HCT116 (cell line): ENCODE measurements around the gene MAP3K6. TPM values are rescaled to one million over a fixed set of nuclear protein-coding genes. Genes with fewer than 3 reads are reported as not detected.

Experiments used
- ATAC-seq: fragments of 200-7000 bp; cut with Tn5 transposase; 2 replicates; pipeline ENCODE4 v1.9.1; 2020; ENCODE audit warnings: mild to moderate bottlenecking, moderate library complexity
- BruUV-seq: library from RNA; stranded (reverse); fragments of 400-500 nt; replicated peaks from 2 replicates; lab custom pipeline; 2021; lab: Mats Ljungman, UMichigan
- CTCF ChIA-PET: fragments of 300-600 bp; sonication (Branson Sonifier 250); formaldehyde crosslinking; loops from one replicate; lab custom pipeline; 2021; ENCODE audit warnings: antibody characterized with exemption; lab: Charles Lee
- POLR2A ChIA-PET: fragments of 300-600, 350-600 bp; sonication (Branson Sonifier 250); formaldehyde crosslinking; loops from one replicate; lab custom pipeline; 2021; ENCODE audit warnings: antibody characterized with exemption; lab: Charles Lee
- RAD21 ChIA-PET, 2 experiments: fragments of 300-600 bp; sonication (Branson Sonifier 250); formaldehyde crosslinking; loops; one replicate each; lab custom pipeline; 2023; ENCODE audit warnings: low total read pairs in 2 of 2; ENCODE audit not compliant: uncharacterized antibody in 2 of 2, unreplicated experiment in 2 of 2, low non-redundant PET in 1 of 2; lab: Charles Lee
- DNase-seq: peaks from one replicate; pipeline ENCODE4 v3.0.0-alpha.2; 2010; ENCODE audit warnings: low read depth, low spot score
- H2AFZ ChIP-seq: fragments of 200-600 bp; shearing (Covaris generic), sonication (generic); 2 replicates; pipeline ENCODE4 v1.6.1; 2017; ENCODE audit warnings: low read depth, mixed run types, mixed read lengths, antibody characterized with exemption, low read length; ENCODE audit not compliant: poor library complexity, severe bottlenecking
- H3K27ac ChIP-seq: 2 replicates; pipeline ENCODE4 v1.5.1; 2012; ENCODE audit warnings: low read depth, low read length
- H3K27me3 ChIP-seq: fragments of 200-600 bp; sonication (generic); 2 replicates; pipeline ENCODE4 v1.6.1; 2016; ENCODE audit warnings: mixed run types, low read length, mixed read lengths; ENCODE audit not compliant: insufficient read depth
- H3K36me3 ChIP-seq, 2 experiments: fragments of 200-500 bp in 1 of 2; fragments of 200-600 bp in 1 of 2; sonication (Bioruptor generic) in 1 of 2; sonication (generic) in 1 of 2; 2 replicates each; pipeline versions ENCODE4 v1.5.1 to v1.6.1; 2014 to 2016; ENCODE audit warnings: low read length in 2 of 2, inconsistent platforms in 1 of 2, mixed read lengths in 1 of 2, mixed run types in 1 of 2; ENCODE audit not compliant: insufficient read depth in 2 of 2, control insufficient read depth in 1 of 2
- H3K4me1 ChIP-seq, 2 experiments: fragments of 200-600 bp in 1 of 2; sonication (generic) in 1 of 2; 2 replicates each; pipeline versions ENCODE4 v1.5.1 to v1.6.1; 2012 to 2017; ENCODE audit warnings: low read length in 2 of 2, inconsistent platforms in 1 of 2, mild to moderate bottlenecking in 1 of 2, mixed read lengths in 1 of 2, mixed run types in 1 of 2, moderate library complexity in 1 of 2; ENCODE audit not compliant: insufficient read depth in 2 of 2, control insufficient read depth in 1 of 2
- H3K4me2 ChIP-seq: fragments of 200-600 bp; sonication (generic); 2 replicates; pipeline ENCODE4 v1.6.1; 2017; ENCODE audit warnings: mixed run types, low read length, mixed read lengths
- H3K4me3 ChIP-seq, 2 experiments: fragments of 200-600 bp in 1 of 2; sonication (generic) in 1 of 2; replicated peaks in 1 of 2; 2 replicates each; pipeline ENCODE4 v1.5.1; 2011 to 2016; ENCODE audit warnings: low read length in 2 of 2, control low read depth in 1 of 2, low read depth in 1 of 2, mild to moderate bottlenecking in 1 of 2, mixed read lengths in 1 of 2, mixed run types in 1 of 2
- H3K79me2 ChIP-seq: fragments of 200-600 bp; sonication (generic); 2 replicates; pipeline ENCODE4 v1.6.1; 2017; ENCODE audit warnings: mild to moderate bottlenecking, mixed run types, low read length, moderate library complexity, mixed read lengths; ENCODE audit not compliant: insufficient read depth
- H3K9ac ChIP-seq: fragments of 200-600 bp; sonication (generic); 2 replicates; pipeline ENCODE4 v1.6.1; 2016; ENCODE audit warnings: low read length, mixed read lengths
- H3K9me2 ChIP-seq: fragments of 200-600 bp; sonication (generic), shearing (Covaris generic); 2 replicates; pipeline ENCODE4 v1.6.1; 2017; ENCODE audit warnings: mixed run types, mild to moderate bottlenecking, moderate library complexity; ENCODE audit not compliant: insufficient read depth
- H3K9me3 ChIP-seq, 2 experiments: fragments of 200-500 bp in 1 of 2; fragments of 200-600 bp in 1 of 2; sonication (Bioruptor generic) in 1 of 2; sonication (generic) in 1 of 2; 2 replicates each; pipeline ENCODE4 v1.6.1; 2014 to 2017; ENCODE audit warnings: low read length in 2 of 2, mixed read lengths in 2 of 2, inconsistent platforms in 1 of 2, low read depth in 1 of 2, mild to moderate bottlenecking in 1 of 2, mixed run types in 1 of 2, moderate library complexity in 1 of 2; ENCODE audit not compliant: control insufficient read depth in 1 of 2, insufficient read depth in 1 of 2
- H4K20me1 ChIP-seq: fragments of 200-600 bp; sonication (generic), shearing (Covaris generic); 2 replicates; pipeline ENCODE4 v1.6.1; 2017; ENCODE audit warnings: mixed run types, mild to moderate bottlenecking, moderate library complexity; ENCODE audit not compliant: insufficient read depth
- CBX3 ChIP-seq: IDR thresholded peaks from 2 replicates; pipeline ENCODE4 v1.6.1; 2012; ENCODE audit warnings: low read depth
- CEBPB ChIP-seq: IDR thresholded peaks from 2 replicates; pipeline ENCODE4 v1.6.1; 2012; ENCODE audit warnings: low read depth
- ELF1 ChIP-seq: IDR thresholded peaks from 2 replicates; pipeline ENCODE4 v1.6.1; 2012; ENCODE audit warnings: low read depth, borderline replicate concordance
- EZH2 ChIP-seq: fragments of 200-600 bp; sonication (generic); IDR thresholded peaks from 2 replicates; pipeline ENCODE4 v1.6.1; 2017; ENCODE audit warnings: antibody characterized with exemption, mixed run types
- EZH2phosphoT487 ChIP-seq: fragments of 200-600 bp; IDR thresholded peaks from 2 replicates; pipeline ENCODE4 v1.6.1; 2018; ENCODE audit warnings: antibody characterized with exemption, borderline replicate concordance
- FOSL1 ChIP-seq: IDR thresholded peaks from 2 replicates; pipeline ENCODE4 v1.6.1; 2012; ENCODE audit warnings: low read depth
- POLR2A ChIP-seq: IDR thresholded peaks from 2 replicates; pipeline ENCODE4 v1.7.0; 2011; ENCODE audit warnings: borderline replicate concordance; ENCODE audit not compliant: insufficient read depth, insufficient read length; ENCODE audit errors: extremely low read depth
- POLR2AphosphoS5 ChIP-seq: IDR thresholded peaks from 2 replicates; pipeline ENCODE4 v1.6.1; 2011; ENCODE audit warnings: mild to moderate bottlenecking, low read depth, low read length, moderate library complexity
- RAD21 ChIP-seq: IDR thresholded peaks from 2 replicates; pipeline ENCODE4 v1.6.1; 2012; ENCODE audit warnings: low read depth, mild to moderate bottlenecking
- SIN3A ChIP-seq: IDR thresholded peaks from 2 replicates; pipeline ENCODE4 v1.6.1; 2012; ENCODE audit warnings: low read depth
- SP1 ChIP-seq: IDR thresholded peaks from 2 replicates; pipeline ENCODE4 v1.6.1; 2012; ENCODE audit warnings: low read depth
- SRF ChIP-seq: IDR thresholded peaks from 2 replicates; pipeline ENCODE4 v1.6.1; 2012; ENCODE audit warnings: low read depth
- TCF7L2 ChIP-seq: IDR thresholded peaks from 2 replicates; pipeline ENCODE4 v1.7.0; 2011; ENCODE audit warnings: borderline replicate concordance, inconsistent platforms; ENCODE audit not compliant: insufficient read depth, insufficient read length; ENCODE audit errors: extremely low read depth
- ZFX ChIP-seq: fragments of 450-650 bp; IDR thresholded peaks from 2 replicates; pipeline ENCODE4 v1.6.1; 2017
- ZNF274 ChIP-seq: fragments of 200-500 bp; sonication (Bioruptor generic); IDR thresholded peaks from 2 replicates; pipeline ENCODE4 v1.6.1; 2014; ENCODE audit warnings: mild to moderate bottlenecking, low read depth, low read length, inconsistent platforms
- intact Hi-C: fragments of 100-400 bp; cut with micrococcal nuclease; formaldehyde crosslinking; loops from 2 replicates; pipeline ENCODE4 v1.10.0; 2022
- total RNA-seq: library from RNA; stranded (reverse); gene quantifications from one replicate; pipeline ENCODE4 v1.2.1, GENCODE V29; 2021; ENCODE audit not compliant: unreplicated experiment
- TF ChIP-seq, protein P1 (sequence below): IDR thresholded peaks from 2 replicates; pipeline ENCODE4 v1.6.1; 2011; ENCODE audit warnings: mild to moderate bottlenecking, low read length, moderate library complexity; ENCODE audit not compliant: insufficient replicate concordance; ENCODE audit errors: extremely low read depth
- TF ChIP-seq, protein P2 (sequence below): IDR thresholded peaks from 2 replicates; pipeline ENCODE4 v1.6.1; 2012
- TF ChIP-seq, protein P3 (sequence below): IDR thresholded peaks from 2 replicates; pipeline ENCODE4 v1.6.1; 2012; ENCODE audit warnings: low read depth

Gene MAP3K6
- total RNA-seq, 1 experiment from 2014 or later = 30.2 TPM

DNA sequence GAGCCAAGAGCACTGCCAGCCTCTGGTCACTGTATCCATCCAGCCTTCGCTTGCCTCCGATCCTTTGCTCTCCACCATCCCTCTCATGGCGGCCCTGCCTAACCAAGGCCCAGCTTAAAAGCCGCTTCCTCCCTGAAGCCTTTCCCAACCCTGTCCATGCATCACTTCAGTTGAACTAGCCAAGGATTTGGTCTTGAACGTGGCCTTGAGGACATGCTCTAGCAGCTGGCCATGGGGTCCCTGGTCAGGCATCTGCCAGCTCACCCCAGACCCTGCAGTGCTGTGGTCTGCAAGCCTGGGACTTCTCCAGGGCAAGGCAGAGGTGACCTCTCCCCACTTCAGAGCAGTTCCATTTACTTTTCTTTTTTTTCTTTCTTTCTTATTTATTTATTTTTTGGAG, 30.0 kb downstream of the MAP3K6 start:
- Histone ChIP-seq H3K4me3 (no peak overlapping the region), H3K27me3 (no peaks in the 10 kb centered on the region), H2AFZ (no peak overlapping the region), H3K4me1 (peaks cover 16 to 27% of the 10 kb centered on the region in 2 experiments), H3K9me2 (no peaks in the 10 kb centered on the region), H3K36me3 (peaks cover 11 to 31% of the 10 kb centered on the region in 2 experiments), H3K9me3 (no peaks in the 10 kb centered on the region), H3K27ac (no peak overlapping the region), H3K9ac (no peak overlapping the region), H3K4me2 (no peak overlapping the region), H3K79me2 (no peaks in the 10 kb centered on the region; the same call in 1 of the 2 replicates), H4K20me1 (no peaks in the 10 kb centered on the region)
- TF ChIP-seq EZH2phosphoT487 (no peak), SRF (no peak), CBX3 (no peak), SP1 (no peak), RAD21 (no peak), TCF7L2 (no peak), CEBPB (no peak), SIN3A (no peak), POLR2AphosphoS5 (no peak), POLR2A (no peak), EZH2 (no peak), ZNF274 (no peak), ZFX (no peak), FOSL1 (no peak), ELF1 (no peak)
- TF ChIP-seq, protein P1, sequence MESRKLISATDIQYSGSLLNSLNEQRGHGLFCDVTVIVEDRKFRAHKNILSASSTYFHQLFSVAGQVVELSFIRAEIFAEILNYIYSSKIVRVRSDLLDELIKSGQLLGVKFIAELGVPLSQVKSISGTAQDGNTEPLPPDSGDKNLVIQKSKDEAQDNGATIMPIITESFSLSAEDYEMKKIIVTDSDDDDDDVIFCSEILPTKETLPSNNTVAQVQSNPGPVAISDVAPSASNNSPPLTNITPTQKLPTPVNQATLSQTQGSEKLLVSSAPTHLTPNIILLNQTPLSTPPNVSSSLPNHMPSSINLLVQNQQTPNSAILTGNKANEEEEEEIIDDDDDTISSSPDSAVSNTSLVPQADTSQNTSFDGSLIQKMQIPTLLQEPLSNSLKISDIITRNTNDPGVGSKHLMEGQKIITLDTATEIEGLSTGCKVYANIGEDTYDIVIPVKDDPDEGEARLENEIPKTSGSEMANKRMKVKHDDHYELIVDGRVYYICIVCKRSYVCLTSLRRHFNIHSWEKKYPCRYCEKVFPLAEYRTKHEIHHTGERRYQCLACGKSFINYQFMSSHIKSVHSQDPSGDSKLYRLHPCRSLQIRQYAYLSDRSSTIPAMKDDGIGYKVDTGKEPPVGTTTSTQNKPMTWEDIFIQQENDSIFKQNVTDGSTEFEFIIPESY = no peak
- TF ChIP-seq, protein P2, sequence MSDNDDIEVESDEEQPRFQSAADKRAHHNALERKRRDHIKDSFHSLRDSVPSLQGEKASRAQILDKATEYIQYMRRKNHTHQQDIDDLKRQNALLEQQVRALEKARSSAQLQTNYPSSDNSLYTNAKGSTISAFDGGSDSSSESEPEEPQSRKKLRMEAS = no peak
- TF ChIP-seq, protein P3, sequence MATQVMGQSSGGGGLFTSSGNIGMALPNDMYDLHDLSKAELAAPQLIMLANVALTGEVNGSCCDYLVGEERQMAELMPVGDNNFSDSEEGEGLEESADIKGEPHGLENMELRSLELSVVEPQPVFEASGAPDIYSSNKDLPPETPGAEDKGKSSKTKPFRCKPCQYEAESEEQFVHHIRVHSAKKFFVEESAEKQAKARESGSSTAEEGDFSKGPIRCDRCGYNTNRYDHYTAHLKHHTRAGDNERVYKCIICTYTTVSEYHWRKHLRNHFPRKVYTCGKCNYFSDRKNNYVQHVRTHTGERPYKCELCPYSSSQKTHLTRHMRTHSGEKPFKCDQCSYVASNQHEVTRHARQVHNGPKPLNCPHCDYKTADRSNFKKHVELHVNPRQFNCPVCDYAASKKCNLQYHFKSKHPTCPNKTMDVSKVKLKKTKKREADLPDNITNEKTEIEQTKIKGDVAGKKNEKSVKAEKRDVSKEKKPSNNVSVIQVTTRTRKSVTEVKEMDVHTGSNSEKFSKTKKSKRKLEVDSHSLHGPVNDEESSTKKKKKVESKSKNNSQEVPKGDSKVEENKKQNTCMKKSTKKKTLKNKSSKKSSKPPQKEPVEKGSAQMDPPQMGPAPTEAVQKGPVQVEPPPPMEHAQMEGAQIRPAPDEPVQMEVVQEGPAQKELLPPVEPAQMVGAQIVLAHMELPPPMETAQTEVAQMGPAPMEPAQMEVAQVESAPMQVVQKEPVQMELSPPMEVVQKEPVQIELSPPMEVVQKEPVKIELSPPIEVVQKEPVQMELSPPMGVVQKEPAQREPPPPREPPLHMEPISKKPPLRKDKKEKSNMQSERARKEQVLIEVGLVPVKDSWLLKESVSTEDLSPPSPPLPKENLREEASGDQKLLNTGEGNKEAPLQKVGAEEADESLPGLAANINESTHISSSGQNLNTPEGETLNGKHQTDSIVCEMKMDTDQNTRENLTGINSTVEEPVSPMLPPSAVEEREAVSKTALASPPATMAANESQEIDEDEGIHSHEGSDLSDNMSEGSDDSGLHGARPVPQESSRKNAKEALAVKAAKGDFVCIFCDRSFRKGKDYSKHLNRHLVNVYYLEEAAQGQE = no peak
- POLR2A ChIA-PET = no interaction called here
- no TSS peak for BruUV-seq
- no peak for ATAC-seq
- RAD21 ChIA-PET = no interaction called here
- CTCF ChIA-PET = no interaction called here
- DNase-seq = no peak
- intact Hi-C loops = no loop called here
